K562 (cell line): ENCODE data around the gene PLCB4. TPM values are rescaled to one million over a fixed set of nuclear protein-coding genes. Genes with fewer than 3 reads are reported as not detected.
A peak's percentile ranks its signal among the peaks of the same experiment; 100 is the strongest.

Experiments used
- ATAC-seq: fragments of 200-7000 bp; cut with Tn5 transposase; 3 replicates; pipeline ENCODE4 v1.9.1; 2020; ENCODE audit warnings: moderate library complexity
- BruUV-seq: library from RNA; stranded (reverse); fragments of 400-500 nt; replicated peaks from 2 replicates; lab custom pipeline; 2021; lab: Mats Ljungman, UMichigan
- CTCF ChIA-PET: fragments of 300-600 bp; formaldehyde crosslinking; extraction: SDS; loops from one replicate; lab custom pipeline; 2021; ENCODE audit warnings: low intra/inter-chr PET ratio; lab: Yijun Ruan, JAX
- POLR2A ChIA-PET: fragments of 300-600, 350-650 bp; sonication (Branson Sonifier 250); formaldehyde crosslinking; extraction: SDS; loops from one replicate; lab custom pipeline; 2021; ENCODE audit warnings: antibody characterized with exemption, inconsistent platforms; lab: Yijun Ruan, JAX
- DNase-seq, 4 experiments: peaks; one replicate each; pipeline versions ENCODE4 v3.0.0 to v3.0.0-alpha.2; 2011 to 2018; ENCODE audit warnings: low spot score in 3 of 4, mixed read lengths in 3 of 4; ENCODE audit errors: extremely low read depth in 1 of 4
- FAIRE-seq: peaks from 2 replicates; lab custom pipeline; 2011; peaks lifted over from hg19 to GRCh38; lab: Jason Lieb, UNC
- H2AFZ ChIP-seq: 2 replicates; pipeline ENCODE4 v1.6.0; 2011; ENCODE audit warnings: low read depth, low read length, control low read depth, inconsistent platforms
- H3K27ac ChIP-seq: fragments of 200-600 bp; 3 replicates; pipeline ENCODE4 v1.8.0; 2011; ENCODE audit warnings: low read depth, mild to moderate bottlenecking, control low read depth, inconsistent platforms, low read length, moderate library complexity, mixed read lengths; ENCODE audit errors: extremely low read depth
- H3K27me3 ChIP-seq, 2 experiments: fragments of 300-600 bp in 1 of 2; 2 replicates in 1 of 2; 3 replicates in 1 of 2; pipeline versions ENCODE4 v1.6.0 to v1.8.0; 2011; ENCODE audit warnings: inconsistent platforms in 2 of 2, low read length in 2 of 2, mild to moderate bottlenecking in 1 of 2, mixed read lengths in 1 of 2, moderate library complexity in 1 of 2; ENCODE audit not compliant: control insufficient read depth in 2 of 2, insufficient read depth in 2 of 2
- H3K36me3 ChIP-seq: fragments of 300-600 bp; 3 replicates; pipeline ENCODE4 v1.8.0; 2011; ENCODE audit warnings: mild to moderate bottlenecking, low read length, inconsistent platforms; ENCODE audit not compliant: control insufficient read depth, insufficient read depth
- H3K4me1 ChIP-seq, 2 experiments: fragments of 200-600 bp in 1 of 2; replicated peaks in 1 of 2; 2 replicates in 1 of 2; 3 replicates in 1 of 2; pipeline versions ENCODE4 v1.5.1 to v1.8.0; 2011; ENCODE audit warnings: inconsistent platforms in 2 of 2, low read length in 2 of 2, mild to moderate bottlenecking in 1 of 2, mixed read lengths in 1 of 2, moderate library complexity in 1 of 2; ENCODE audit not compliant: control insufficient read depth in 2 of 2, insufficient read depth in 2 of 2
- H3K4me2 ChIP-seq: 2 replicates; pipeline ENCODE4 v1.6.1; 2011; ENCODE audit warnings: low read length, control low read depth, inconsistent platforms, mixed read lengths; ENCODE audit not compliant: insufficient read depth
- H3K4me3 ChIP-seq: fragments of 200-600 bp; sonication (generic), shearing (Covaris generic); 2 replicates; pipeline ENCODE4 v1.5.1; 2016; ENCODE audit warnings: control low read depth, inconsistent platforms
- H3K79me2 ChIP-seq: fragments of 200-600 bp; 3 replicates; pipeline ENCODE4 v1.8.0; 2011; ENCODE audit warnings: low read length, inconsistent platforms; ENCODE audit not compliant: control insufficient read depth, insufficient read depth
- H3K9ac ChIP-seq, 2 experiments: 2 replicates each; pipeline versions ENCODE4 v1.6.0 to v1.6.1; 2011; ENCODE audit warnings: low read depth in 2 of 2, low read length in 2 of 2, control low read depth in 1 of 2, inconsistent platforms in 1 of 2, mild to moderate bottlenecking in 1 of 2, mixed read lengths in 1 of 2; ENCODE audit not compliant: insufficient read depth in 1 of 2
- H3K9me1 ChIP-seq: one replicate; pipeline ENCODE4 v1.6.0; 2011; ENCODE audit warnings: inconsistent platforms, mild to moderate bottlenecking, low read length, moderate library complexity; ENCODE audit not compliant: control insufficient read depth, insufficient read depth
- H3K9me3 ChIP-seq: replicated peaks from 2 replicates; pipeline ENCODE4 v1.5.1; 2011; ENCODE audit warnings: low read depth, low read length, inconsistent platforms; ENCODE audit not compliant: control insufficient read depth, insufficient read depth
- H4K20me1 ChIP-seq: replicated peaks from 2 replicates; pipeline ENCODE4 v1.6.1; 2011; ENCODE audit warnings: low read length, inconsistent platforms, mixed read lengths; ENCODE audit not compliant: control insufficient read depth, insufficient read depth
- ARID1B ChIP-seq: fragments of 450-650 bp; IDR thresholded peaks from 2 replicates; pipeline ENCODE4 v1.6.1; 2016; ENCODE audit warnings: antibody characterized with exemption, mild to moderate bottlenecking, inconsistent platforms
- ATF2 ChIP-seq: sonication (generic); formaldehyde crosslinking; IDR thresholded peaks from 2 replicates; pipeline ENCODE4 v1.8.1; 2022; ENCODE audit warnings: missing genetic modification reagents
- DPF2 ChIP-seq: fragments of 450-650 bp; IDR thresholded peaks from 2 replicates; pipeline ENCODE4 v1.6.1; 2016
- FOSL1 ChIP-seq: fragments of 200-800 bp; sonication (Bioruptor generic); conservative IDR thresholded peaks from 2 replicates; pipeline ENCODE4 v1.6.1; 2016; ENCODE audit warnings: missing genetic modification characterization, missing compliant biosample characterization
- JUN ChIP-seq, 2 experiments: sonication (generic) in 1 of 2; formaldehyde crosslinking in 1 of 2; IDR thresholded peaks; 2 replicates each; pipeline versions ENCODE4 v1.6.1 to v1.8.0; 2012 to 2022; ENCODE audit warnings: borderline replicate concordance in 2 of 2, mild to moderate bottlenecking in 2 of 2, improper control_type of control experiment in 1 of 2, low read depth in 1 of 2, low read length in 1 of 2, missing genetic modification reagents in 1 of 2
- JUND ChIP-seq, 2 experiments: IDR thresholded peaks; 2 replicates in 1 of 2; 3 replicates in 1 of 2; pipeline ENCODE4 v1.6.1; 2011; ENCODE audit warnings: borderline replicate concordance in 2 of 2, low read depth in 2 of 2, low read length in 2 of 2, improper control_type of control experiment in 1 of 2, missing biosample characterization in 1 of 2, missing genetic modification characterization in 1 of 2, missing genetic modification reagents in 1 of 2
- KDM1A ChIP-seq, 2 experiments: fragments of 450-650 bp; IDR thresholded peaks; 2 replicates each; pipeline ENCODE4 v1.6.1; 2016; ENCODE audit warnings: mild to moderate bottlenecking in 2 of 2
- MEIS2 ChIP-seq: fragments of 450-650 bp; IDR thresholded peaks from 2 replicates; pipeline ENCODE4 v1.6.1; 2014; ENCODE audit warnings: mild to moderate bottlenecking; ENCODE audit not compliant: partially characterized antibody
- NFIC ChIP-seq: fragments of 450-650 bp; IDR thresholded peaks from 2 replicates; pipeline ENCODE4 v1.6.1; 2017; ENCODE audit warnings: mild to moderate bottlenecking, inconsistent platforms
- PKNOX1 ChIP-seq: fragments of 450-650 bp; IDR thresholded peaks from 2 replicates; pipeline ENCODE4 v1.6.1; 2016
- POLR2A ChIP-seq: fragments of 450-650 bp; conservative IDR thresholded peaks from 2 replicates; pipeline ENCODE4 v1.6.1; 2016
- RCOR1 ChIP-seq, 2 experiments: IDR thresholded peaks; 2 replicates each; pipeline ENCODE4 v1.6.1; 2012; ENCODE audit warnings: low read depth in 2 of 2, low read length in 2 of 2, borderline replicate concordance in 1 of 2, improper control_type of control experiment in 1 of 2
- SMARCA4 ChIP-seq: fragments of 450-650 bp; IDR thresholded peaks from 2 replicates; pipeline ENCODE4 v1.6.1; 2016
- SMARCE1 ChIP-seq: fragments of 450-650 bp; IDR thresholded peaks from 2 replicates; pipeline ENCODE4 v1.7.1; 2016; ENCODE audit warnings: mild to moderate bottlenecking
- SP1 ChIP-seq: sonication (generic); formaldehyde crosslinking; IDR thresholded peaks from 2 replicates; pipeline ENCODE4 v1.8.1; 2022; ENCODE audit warnings: mild to moderate bottlenecking, missing genetic modification reagents
- TEAD4 ChIP-seq, 2 experiments: sonication (generic) in 1 of 2; formaldehyde crosslinking in 1 of 2; IDR thresholded peaks; 2 replicates each; pipeline versions ENCODE4 v1.6.1 to v1.8.0; 2012 to 2022; ENCODE audit warnings: borderline replicate concordance in 1 of 2, inconsistent platforms in 1 of 2, low read length in 1 of 2, mild to moderate bottlenecking in 1 of 2, missing genetic modification reagents in 1 of 2
- ZNF311 ChIP-seq: fragments of 250-450 bp; sonication (Bioruptor Pico); IDR thresholded peaks from 2 replicates; pipeline ENCODE4 v1.4.0; 2020; ENCODE audit warnings: mild to moderate bottlenecking, moderate library complexity
- ZNF507 ChIP-seq: conservative IDR thresholded peaks from 2 replicates; pipeline ENCODE4 v1.6.1; 2017; ENCODE audit warnings: missing genetic modification characterization, missing compliant biosample characterization
- ZNF780A ChIP-seq: fragments of 250-450 bp; sonication (Bioruptor Pico); IDR thresholded peaks from 2 replicates; pipeline ENCODE4 v1.5.0; 2021; ENCODE audit warnings: mild to moderate bottlenecking
- WGBS: fragments of 100-300 bp; shearing (Covaris generic); methylation state at CpG from one replicate; pipeline ENCODE4 v1.1.6; 2016; ENCODE audit warnings: low coverage, mixed read lengths; ENCODE audit not compliant: insufficient coverage; ENCODE audit errors: missing lambda C conversion rate; 5-methylcytosine and 5-hydroxymethylcytosine counted together
- in situ Hi-C: fragments of 300-500 bp; cut with MboI; formaldehyde crosslinking; loops from 4 replicates; pipeline ENCODE4 v1.15.0; 2018; ENCODE audit warnings: inconsistent platforms, mixed read lengths
- intact Hi-C: fragments of 100-400 bp; cut with micrococcal nuclease; formaldehyde crosslinking; loops from 2 replicates; pipeline ENCODE4 v1.14.2; 2022
- polyA plus RNA-seq, 8 experiments: library from polyadenylated mRNA; depleted of rRNA in 4 of 8; stranded (reverse) in 5 of 8; unstranded in 3 of 8; fragments of >200 nt; fragmentation: Nextera tagmentation in 2 of 8; fragmentation: Illumina TruSeq in 1 of 8; extraction: Ambion mirVana in 2 of 8; extraction: Trizol in 1 of 8; gene quantifications; 2 replicates each; pipeline versions ENCODE4 v1.2.1 to v1.2.3, GENCODE V29; 2011 to 2014; ENCODE audit warnings: inconsistent platforms in 1 of 8, missing spikeins in 1 of 8
- total RNA-seq, 7 experiments: library from RNA; depleted of rRNA in 6 of 7; stranded (reverse); fragments of >200 nt in 6 of 7; fragmentation: Illumina TruSeq in 2 of 7; extraction: Trizol in 2 of 7; gene quantifications; 2 replicates each; pipeline versions ENCODE4 v1.2.1 to v1.2.3, GENCODE V29; 2011 to 2021; ENCODE audit warnings: low replicate concordance in 1 of 7
- TF ChIP-seq, protein P1 (sequence below), 2 experiments: fragments of 450-650 bp in 1 of 2; sonication (generic) in 1 of 2; formaldehyde crosslinking in 1 of 2; IDR thresholded peaks in 1 of 2; conservative IDR thresholded peaks in 1 of 2; 2 replicates each; pipeline versions ENCODE4 v1.6.1 to v1.8.1; 2016 to 2023; ENCODE audit warnings: mild to moderate bottlenecking in 2 of 2, moderate library complexity in 2 of 2, inconsistent platforms in 1 of 2, missing genetic modification reagents in 1 of 2

The PLCB4 gene
- total and polyA plus RNA-seq, 9 of the 15 experiments (the other 6 are each of a cell fraction or from before 2014, with no cell fraction given): 0.20 to 2.9 (median 0.52) TPM

- CTCF ChIA-PET: no interaction called here
- Histone ChIP-seq H3K36me3 (no peaks in the 10 kb centered on the region), H3K79me2 (no peaks in the 10 kb centered on the region), H3K9me3 (no peaks in the 10 kb centered on the region), H3K4me1 (no peaks in the 10 kb centered on the region; a peak in 2 of 5 replicates), H3K9me1 (no peaks in the 10 kb centered on the region), H3K4me2 (no peak overlapping the region), H3K9ac (no peak overlapping the region), H3K27me3 (no peaks in the 10 kb centered on the region), H3K27ac (no peak overlapping the region), H2AFZ (no peak overlapping the region), H4K20me1 (no peaks in the 10 kb centered on the region), H3K4me3 (no peak overlapping the region)
- no peak for FAIRE-seq
- POLR2A ChIA-PET: no interaction called here
- BruUV-seq: no TSS peak
- intact Hi-C loops (no loop called here), in situ Hi-C loops (no loop called here)
- WGBS: 56% methylated on average over 2 of the region's 2 CpGs
- DNase-seq: peak; percentile 6 to 32 (median 12)
- ATAC-seq: no peak; the same call in 2 of the 3 replicates
- TF ChIP-seq SP1 (CRISPR knock-in tag) (no peak), RCOR1 (IDR thresholded peaks at IDR 0.05; ENCODE audit: borderline replicate concordance in 1 of 2, low read depth in 2 of 2, low read length in 2 of 2) (0 out of 4 replicates have a peak, but pooled peaks of 1 of the 2 experiments have one; percentile 55), JUN (IDR thresholded peaks at IDR 0.05; ENCODE audit: borderline replicate concordance, low read depth, low read length) (peak; percentile 52; the same call in 1 of the 2 replicates), JUN (CRISPR knock-in tag; IDR thresholded peaks at IDR 0.05; ENCODE audit: borderline replicate concordance) (no peak), ARID1B (peak; percentile 22; the same call in 1 of the 2 replicates), TEAD4 (IDR thresholded peaks at IDR 0.05; ENCODE audit: low read length) (peak; percentile 20; the same call in 1 of the 2 replicates), TEAD4 (CRISPR knock-in tag; IDR thresholded peaks at IDR 0.05; ENCODE audit: borderline replicate concordance) (no peak), PKNOX1 (0 out of 2 replicates have a peak, but pooled peaks have one; percentile 21), ATF2 (CRISPR knock-in tag) (no peak), KDM1A (IDR thresholded peaks at IDR 0.05) (peak; percentile 84 to 85), SMARCE1 (0 out of 2 replicates have a peak, but pooled peaks have one; percentile 27), NFIC (no peak), POLR2A (no peak), SMARCA4 (0 out of 2 replicates have a peak, but pooled peaks have one; percentile 49), ZNF311 (CRISPR knock-in tag) (no peak), DPF2 (peak; percentile 27; the same call in 1 of the 2 replicates), ZNF780A (CRISPR knock-in tag) (no peak), FOSL1 (peak; percentile 89), ZNF507 (no peak), MEIS2 (peak; percentile 50), JUND (IDR thresholded peaks at IDR 0.05; ENCODE audit: borderline replicate concordance, low read depth, low read length) (peak; percentile 79), JUND (tag; IDR thresholded peaks at IDR 0.05; ENCODE audit: borderline replicate concordance, low read depth, low read length) (peak; percentile 62; the same call in 1 of the 3 replicates)
- TF ChIP-seq, protein P1, sequence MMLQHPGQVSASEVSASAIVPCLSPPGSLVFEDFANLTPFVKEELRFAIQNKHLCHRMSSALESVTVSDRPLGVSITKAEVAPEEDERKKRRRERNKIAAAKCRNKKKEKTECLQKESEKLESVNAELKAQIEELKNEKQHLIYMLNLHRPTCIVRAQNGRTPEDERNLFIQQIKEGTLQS (IDR thresholded peaks at IDR 0.05): peak; percentile 85
- TF ChIP-seq, protein P1 (CRISPR knock-in tag; conservative IDR thresholded peaks at IDR 0.05): no peak
Observed at GRCh38 chr20:9051508-9051907, 17.4 kb upstream of the PLCB4 start.
